ENCODE data around the gene MYLK3. TPM values are rescaled to one million over a fixed set of nuclear protein-coding genes. Genes with fewer than 3 reads are reported as not detected.

MYLK3 gene
- total RNA-seq, 6 experiments from 2014 or later = 0.06 to 0.44 (median 0.23) TPM

GRCh38 chr16:46690281-46691178 is 57.6 kb downstream of the MYLK3 start:
- no peaks in the 10 kb centered on the region for H3K9me3 ChIP-seq
- TF ChIP-seq CTCF (IDR thresholded peaks at IDR 0.05) (no peak), POLR2A (IDR thresholded peaks at IDR 0.05) (no peak)
- ATAC-seq = peak in 1 of 4 donors; percentile 5
- WGBS (ENCODE audit: insufficient coverage, low coverage, low lambda C conversion rate, missing lambda C conversion rate) = 19% methylated on average over 21 of the region's 21 CpGs
- peak in 1 of 3 donors; percentile 34 for DNase-seq
- H3K4me3 ChIP-seq = peak overlapping the region; percentile 73 to 91 (median 82)
- intact Hi-C loops (cut with DNase I) = no loop called here
- H3K27me3 ChIP-seq = no peaks in the 10 kb centered on the region
- H3K36me3 ChIP-seq = no peaks in the 10 kb centered on the region
- no peak overlapping the region for H3K27ac ChIP-seq
- peaks cover 0 to 22% (median 9%) of the 10 kb centered on the region in 4 donors for H3K4me1 ChIP-seq

- intact Hi-C loops (cut with DNase I) = no loop called here
- peaks cover 0 to 22% (median 9%) of the 10 kb centered on the region in 4 donors for H3K4me1 ChIP-seq
Measured at GRCh38 chr16:46689365-46690280, 58.5 kb downstream of the MYLK3 start, which contains the start of gene ORC6. TSS of gene ORC6 (plus strand) at chr16:46689659. CDS start at chr16:46689706, 47 bp downstream.

GRCh38 chr16:46688654-46689364 is 59.3 kb downstream of the MYLK3 start, which contains the start of gene VPS35:
TSS of gene VPS35 (minus strand) at chr16:46689178. CDS start at chr16:46689133, 45 bp downstream.
- H3K4me3 ChIP-seq = peak within 1 kb of the TSS; percentile 73 to 91 (median 82)
- DNase-seq (peak; percentile 100), ATAC-seq (peak; percentile 93 to 98 (median 96))
- peak in 1 of 4 donors; percentile 10 for TF ChIP-seq CTCF (IDR thresholded peaks at IDR 0.05)
- TF ChIP-seq POLR2A (IDR thresholded peaks at IDR 0.05) = peak; percentile 40
- no peaks in the 10 kb centered on the region for H3K36me3 ChIP-seq
- H3K4me1 ChIP-seq = peaks cover 0 to 22% (median 9%) of the 10 kb centered on the region in 4 donors
- peak within 1 kb of the TSS; percentile 88 to 96 (median 94) for H3K27ac ChIP-seq
- intact Hi-C loops (cut with DNase I) = no loop called here
- H3K27me3 ChIP-seq = no peaks in the 10 kb centered on the region
- WGBS (ENCODE audit: insufficient coverage, low coverage, low lambda C conversion rate, missing lambda C conversion rate) = 0% methylated on average over 37 of the region's 54 CpGs
- no peaks in the 10 kb centered on the region for H3K9me3 ChIP-seq

More at GRCh38 chr16:46689365-46690280, 58.5 kb downstream of the MYLK3 start, which contains the start of gene ORC6:
- ATAC-seq (peak; percentile 84 to 94 (median 90)), DNase-seq (peak; percentile 98 to 99 (median 98))
- H3K36me3 ChIP-seq = no peaks in the 10 kb centered on the region
- no peaks in the 10 kb centered on the region for H3K27me3 ChIP-seq
- no peaks in the 10 kb centered on the region for H3K9me3 ChIP-seq
- H3K4me3 ChIP-seq = peak within 1 kb of the TSS; percentile 73 to 91 (median 82)
- H3K27ac ChIP-seq = peak within 1 kb of the TSS; percentile 88 to 96 (median 94)
- WGBS (ENCODE audit: insufficient coverage, low coverage, low lambda C conversion rate, missing lambda C conversion rate) = under 1% methylated on average over 26 of the region's 79 CpGs
- TF ChIP-seq CTCF (IDR thresholded peaks at IDR 0.05) = peak in 2 of 4 donors; percentile 7 to 23
- no peak for TF ChIP-seq POLR2A (IDR thresholded peaks at IDR 0.05)

All from right lobe of liver (tissue), 6 donors.